ENCODE results near the gene PSMC5. TPM values are rescaled to one million over a fixed set of nuclear protein-coding genes. Genes with fewer than 3 reads are reported as not detected.
"Not testable (repeated sequence)": the region's sequence is repeated elsewhere in the genome, so short reads cannot be mapped to it uniquely, and the experiment has no call there.

The PSMC5 gene
- total RNA-seq, 6 experiments from 2014 or later: 156 to 206 (median 179) TPM

- H3K4me1 Mint-ChIP-seq (ENCODE audit: low read depth): peaks cover 36% of the 10 kb centered on the region
Observed at GRCh38 chr17:63841350-63842172, 14.3 kb downstream of the PSMC5 start.

GRCh38 chr17:63842173-63842539, 14.9 kb downstream of the PSMC5 start:
- H3K4me3 Mint-ChIP-seq: peak overlapping the region; percentile 98
- H3K27ac Mint-ChIP-seq: peak overlapping the region; percentile 92
- TF ChIP-seq CTCF (IDR thresholded peaks at IDR 0.05): no peak
- DNase-seq: no peak
- no peaks in the 10 kb centered on the region for H3K36me3 Mint-ChIP-seq (ENCODE audit: low read depth)
- no peaks in the 10 kb centered on the region for H3K9me3 Mint-ChIP-seq
- H3K27me3 Mint-ChIP-seq (ENCODE audit: insufficient read depth): no peaks in the 10 kb centered on the region; the same call in 1 of the 2 replicates
- H3K4me1 Mint-ChIP-seq (ENCODE audit: low read depth): peaks cover 36% of the 10 kb centered on the region

More at GRCh38 chr17:63841350-63842172, 14.3 kb downstream of the PSMC5 start:
- peak overlapping the region; percentile 98 for H3K4me3 Mint-ChIP-seq
- DNase-seq: peak; percentile 52
- H3K27ac Mint-ChIP-seq: peak overlapping the region; percentile 92
- H3K27me3 Mint-ChIP-seq (ENCODE audit: insufficient read depth): no peaks in the 10 kb centered on the region; the same call in 1 of the 2 replicates
- no peak for TF ChIP-seq CTCF (IDR thresholded peaks at IDR 0.05)
- H3K36me3 Mint-ChIP-seq (ENCODE audit: low read depth): no peaks in the 10 kb centered on the region
- no peaks in the 10 kb centered on the region for H3K9me3 Mint-ChIP-seq

GRCh38 chr17:63842540-63843386, 15.5 kb downstream of the PSMC5 start, which contains the start of gene SMARCD2:
Gene SMARCD2, minus strand, starts transcription at chr17:63842685. Its CDS starts 11 bp downstream, at chr17:63842674.
- Mint-ChIP-seq H3K9me3 (no peaks in the 10 kb centered on the region; the same call in 1 of the 2 replicates), H3K27me3 (ENCODE audit: insufficient read depth) (peaks cover 1% of the 10 kb centered on the region), H3K4me1 (ENCODE audit: low read depth) (peaks cover 36% of the 10 kb centered on the region), H3K36me3 (ENCODE audit: low read depth) (peaks cover under 1% of the 10 kb centered on the region; the same call in 1 of the 2 replicates), H3K4me3 (peak within 1 kb of the TSS; percentile 98), H3K27ac (peak within 1 kb of the TSS; percentile 92)
- no peak for TF ChIP-seq CTCF (IDR thresholded peaks at IDR 0.05)
- peak; percentile 99 for DNase-seq

GRCh38 chr17:63843387-63843888, 16.2 kb downstream of the PSMC5 start:
- peak overlapping the region; percentile 85 for H3K4me3 Mint-ChIP-seq
- H3K9me3 Mint-ChIP-seq; DNase-seq; H3K36me3 Mint-ChIP-seq (ENCODE audit: low read depth); H3K27me3 Mint-ChIP-seq (ENCODE audit: insufficient read depth): not testable (repeated sequence)
- peaks cover 33% of the 10 kb centered on the region for H3K4me1 Mint-ChIP-seq (ENCODE audit: low read depth)
- peak overlapping the region; percentile 73 for H3K27ac Mint-ChIP-seq

- Mint-ChIP-seq H3K27me3 (ENCODE audit: insufficient read depth) (peaks cover 8% of the 10 kb centered on the region; the same call in 1 of the 2 replicates), H3K4me1 (ENCODE audit: low read depth) (peaks cover 30% of the 10 kb centered on the region), H3K27ac (peak overlapping the region; percentile 73), H3K4me3 (peak overlapping the region; percentile 85), H3K9me3 (peaks cover 9% of the 10 kb centered on the region), H3K36me3 (ENCODE audit: low read depth) (peaks cover 7% of the 10 kb centered on the region; the same call in 1 of the 2 replicates)
- no peak for DNase-seq
- no peak for TF ChIP-seq CTCF (IDR thresholded peaks at IDR 0.05)
Observed at GRCh38 chr17:63843910-63844677, 16.9 kb downstream of the PSMC5 start.

All from HFFc6 (cell line).